GM21515 (cell line): ENCODE data around the gene ZCCHC8.
A peak's percentile ranks its signal among the peaks of the same experiment; 100 is the strongest.
"Not testable (repeated sequence)": the region's sequence is repeated elsewhere in the genome, so short reads cannot be mapped to it uniquely, and the experiment has no call there.

Source experiments
- ATAC-seq: cut with Tn5 transposase; IDR thresholded peaks from one replicate; pipeline ENCODE4 v1.9.1; 2021; ENCODE audit not compliant: unreplicated experiment

The ZCCHC8 gene

DNA sequence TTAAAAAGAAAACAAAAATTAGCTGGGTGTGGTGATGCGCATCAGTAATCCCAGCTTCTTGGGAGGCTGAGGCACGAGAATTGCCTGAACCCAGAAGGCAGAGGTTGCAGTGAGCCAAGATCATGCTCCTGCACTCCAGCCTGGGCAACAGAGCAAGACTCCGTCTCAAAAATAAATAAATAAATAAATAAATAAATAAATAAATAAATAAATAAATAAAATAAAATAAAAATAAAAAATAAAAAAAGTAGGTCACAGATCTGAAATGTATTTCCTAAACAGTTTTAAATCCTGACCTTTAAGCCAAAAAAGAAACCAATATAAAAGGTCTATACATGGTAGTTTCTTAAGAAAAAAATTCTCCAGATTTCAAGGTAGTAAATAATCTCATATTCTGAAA lies 12.3 kb upstream of the ZCCHC8 start:
- not testable (repeated sequence) for ATAC-seq

- no peak for ATAC-seq
Observed at GRCh38 chr12:122508163-122508562, 7.4 kb upstream of the ZCCHC8 start.

GRCh38 chr12:122506393-122506938 lies 5.7 kb upstream of the ZCCHC8 start:
- ATAC-seq, result no peak

DNA sequence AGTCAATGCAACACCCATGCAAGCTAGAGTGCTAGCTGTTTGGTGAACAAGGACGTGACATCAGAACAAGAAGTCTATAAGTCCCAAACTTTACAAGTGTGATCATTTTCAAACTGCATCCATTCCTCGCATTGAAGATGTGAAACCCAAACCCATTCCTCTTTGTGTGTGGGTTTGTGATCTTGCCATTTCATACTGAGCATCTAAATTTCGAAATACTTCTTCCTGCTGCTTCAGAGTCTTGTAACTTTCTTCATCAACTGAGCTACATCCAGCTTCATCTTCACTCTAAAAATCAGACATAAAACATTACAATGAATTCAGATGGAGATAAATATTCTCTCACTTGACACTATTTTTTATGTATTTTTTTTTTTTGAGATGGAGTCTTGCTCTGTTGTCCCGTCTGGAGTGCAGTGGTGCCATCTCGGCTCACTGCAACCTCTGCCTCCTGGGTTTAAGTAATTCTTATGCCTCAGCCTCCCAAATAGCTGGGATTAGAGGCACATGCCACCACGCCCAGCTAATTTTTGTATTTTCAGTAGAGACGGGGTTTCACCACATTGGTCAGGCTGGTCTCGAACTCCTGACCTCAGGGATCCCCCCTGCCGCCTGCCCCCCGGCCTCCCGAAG lies 4.8 kb upstream of the ZCCHC8 start:
- no peak for ATAC-seq

DNA sequence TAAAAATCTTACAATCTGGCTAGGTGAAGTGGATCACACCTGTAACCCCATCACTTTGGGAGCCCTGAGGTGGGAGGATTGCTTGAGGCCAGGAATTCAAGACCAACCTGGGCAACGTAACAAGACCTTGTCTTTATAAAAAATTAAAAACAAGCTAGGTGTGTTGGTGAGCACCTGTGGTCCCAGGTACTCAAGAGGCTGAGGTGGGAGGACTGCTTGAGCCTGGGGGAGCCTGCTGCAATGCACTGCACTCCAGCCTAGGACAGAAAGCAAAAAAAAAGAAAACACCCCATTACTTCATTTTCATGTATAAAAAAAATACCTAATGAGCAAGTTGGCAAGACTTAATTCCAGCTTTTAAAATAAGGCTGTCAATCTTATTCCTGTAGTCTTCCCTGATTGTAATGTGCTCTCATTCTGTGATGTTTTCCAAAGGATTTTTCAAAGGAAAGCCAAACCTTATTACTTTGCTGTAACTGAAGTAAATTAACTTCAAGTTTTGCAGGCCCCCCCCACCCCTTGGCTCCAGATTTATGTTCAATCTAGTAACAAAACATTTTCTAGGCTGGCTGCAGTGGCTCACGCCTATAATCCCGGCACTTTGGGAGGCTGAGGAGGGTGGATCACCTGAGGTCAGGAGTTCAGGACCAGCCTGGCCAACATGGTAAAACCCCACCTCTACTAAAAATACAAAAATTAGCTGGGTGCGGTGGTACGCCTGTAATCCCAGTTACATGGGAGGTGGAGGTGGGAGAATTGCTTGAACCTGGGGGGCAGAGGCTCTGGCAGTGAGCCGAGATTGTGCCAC lies 3.3 kb upstream of the ZCCHC8 start:
- no peak for ATAC-seq

GRCh38 chr12:122503147-122503751 lies 2.5 kb upstream of the ZCCHC8 start:
- no peak for ATAC-seq

DNA sequence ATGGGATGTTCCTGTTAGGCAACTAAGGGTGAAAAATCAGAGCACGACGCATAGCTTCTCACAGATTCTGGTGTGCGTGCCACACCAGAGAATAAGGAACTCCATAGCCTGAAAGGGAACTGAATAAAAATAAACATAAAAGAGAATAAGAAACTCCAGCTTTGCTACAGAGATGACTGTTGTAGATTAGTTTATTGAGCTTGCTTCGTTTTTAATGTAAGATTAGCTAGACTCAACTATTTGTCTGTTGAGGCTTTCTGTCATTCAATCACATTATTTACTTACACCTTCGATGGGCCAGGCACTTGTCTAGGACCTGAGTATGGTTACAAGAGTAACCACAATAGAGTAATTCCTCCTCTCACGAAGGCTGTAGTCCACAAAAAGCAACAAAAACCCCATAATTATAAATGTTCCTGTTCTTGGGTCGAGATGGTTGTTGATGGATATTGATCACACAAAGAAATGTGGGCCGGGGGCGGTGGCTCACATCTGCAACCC lies 807 bp upstream of the ZCCHC8 start:
- ATAC-seq, result no peak

GRCh38 chr12:122499991-122500684 lies 594 bp downstream of the ZCCHC8 start:
- ATAC-seq, result peak; percentile 22

DNA sequence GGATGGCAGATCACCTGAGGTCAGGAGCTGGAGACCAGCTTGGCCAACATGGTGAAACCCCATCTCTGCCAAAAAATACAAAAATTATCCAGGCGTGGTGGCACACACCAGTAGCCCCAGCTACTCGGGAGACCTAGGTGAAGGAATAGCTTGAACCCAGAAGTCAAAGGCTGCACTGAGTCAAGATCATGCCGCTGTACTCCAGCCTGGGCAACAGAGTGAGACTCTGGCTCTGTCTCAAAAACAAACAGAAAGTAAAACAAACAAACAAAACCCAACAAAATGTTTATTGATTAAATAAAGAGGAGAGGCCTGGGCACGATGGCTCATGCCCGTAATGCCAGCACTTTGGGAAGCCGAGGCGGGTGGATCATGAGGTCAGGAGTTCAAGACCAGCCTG lies 5.5 kb downstream of the ZCCHC8 start:
- ATAC-seq, result no peak

GRCh38 chr12:122493222-122493621 lies 7.5 kb downstream of the ZCCHC8 start:
- not testable (repeated sequence) for ATAC-seq

DNA sequence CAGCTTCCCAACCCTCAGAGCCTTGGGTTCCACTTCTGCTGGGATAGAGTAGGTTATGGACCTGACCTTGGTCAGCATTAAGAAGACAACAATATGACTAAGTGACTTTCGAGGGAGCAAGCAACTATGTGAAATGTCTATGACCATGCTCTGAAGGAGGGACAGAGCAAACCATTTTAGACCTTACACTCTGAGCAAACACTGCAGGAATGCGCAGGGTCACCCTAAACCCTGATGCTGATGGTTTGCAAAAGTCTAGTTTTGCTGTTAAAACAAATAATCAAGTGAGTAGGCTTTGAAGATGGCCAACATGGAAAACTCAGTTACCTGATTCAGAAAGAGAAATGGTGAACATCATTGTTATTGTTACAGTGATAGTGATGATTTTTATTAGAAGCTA lies 8.7 kb downstream of the ZCCHC8 start:
- ATAC-seq, result no peak

DNA sequence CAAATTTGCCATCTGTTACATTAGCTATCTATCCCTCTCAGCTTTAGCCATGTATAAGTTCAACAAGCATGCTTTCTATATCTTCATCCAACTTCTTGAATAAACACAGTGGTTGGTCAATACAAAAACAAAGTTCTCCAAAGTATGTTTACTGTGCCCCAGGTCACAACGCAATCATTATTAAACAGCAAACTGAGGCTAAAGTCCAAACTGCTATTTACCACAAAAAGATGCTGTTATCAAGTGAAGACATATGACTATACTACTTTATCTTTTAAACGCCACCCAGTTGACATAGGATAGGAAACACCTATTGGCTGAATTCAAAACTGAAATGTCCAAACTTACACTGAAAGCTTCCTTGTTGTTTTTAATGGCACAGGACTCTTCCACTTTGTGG lies 11.7 kb downstream of the ZCCHC8 start:
- no peak for ATAC-seq

DNA sequence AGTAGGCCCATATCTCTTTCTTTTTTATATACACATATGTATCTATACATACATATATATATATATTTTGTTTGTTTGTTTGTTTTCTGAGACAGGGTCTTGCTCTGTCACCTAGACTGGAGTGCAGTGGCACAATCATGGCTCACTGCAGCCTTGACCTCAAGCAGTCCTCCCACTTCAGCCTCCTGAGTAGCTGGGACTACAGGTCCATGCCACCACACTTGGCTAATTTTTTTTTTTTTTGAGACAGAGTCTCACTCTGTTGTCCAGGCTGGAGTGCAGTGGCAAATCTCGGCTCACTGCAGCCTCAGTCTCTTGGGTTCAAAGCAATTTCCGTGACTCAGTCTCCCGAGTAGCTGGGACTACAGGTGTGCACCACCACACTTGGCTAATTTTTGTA lies 12.9 kb downstream of the ZCCHC8 start:
- not testable (repeated sequence) for ATAC-seq

DNA sequence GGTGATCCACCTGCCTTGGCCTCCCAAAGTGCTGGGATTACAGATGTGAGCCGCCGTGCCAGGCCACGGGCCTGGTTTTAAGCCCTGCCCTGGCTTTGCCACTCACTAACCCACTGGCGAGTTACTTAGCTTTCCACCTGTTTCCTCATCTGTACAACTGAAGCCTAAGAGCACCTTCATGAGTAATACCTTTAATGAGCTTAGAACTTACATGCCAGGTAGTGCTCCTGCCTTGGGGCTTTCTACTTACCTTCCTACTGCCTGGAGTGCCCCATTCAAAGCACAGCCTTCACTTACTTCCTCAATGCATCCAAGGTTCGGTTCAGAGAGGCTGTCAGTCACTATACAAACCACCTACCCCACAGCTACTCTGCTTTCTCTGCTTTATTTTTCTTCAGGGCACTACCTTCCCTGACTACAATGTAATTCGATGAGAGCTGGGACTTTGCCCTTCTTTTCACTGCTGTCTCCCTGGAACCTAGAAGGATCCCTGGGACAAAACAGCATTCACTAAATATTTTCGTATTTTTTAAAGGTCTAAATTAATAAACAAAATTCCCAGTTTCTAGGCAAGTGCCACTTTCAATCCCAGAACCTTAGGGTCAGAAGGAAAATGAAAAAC lies 13.8 kb downstream of the ZCCHC8 start:
- ATAC-seq, result no peak

DNA sequence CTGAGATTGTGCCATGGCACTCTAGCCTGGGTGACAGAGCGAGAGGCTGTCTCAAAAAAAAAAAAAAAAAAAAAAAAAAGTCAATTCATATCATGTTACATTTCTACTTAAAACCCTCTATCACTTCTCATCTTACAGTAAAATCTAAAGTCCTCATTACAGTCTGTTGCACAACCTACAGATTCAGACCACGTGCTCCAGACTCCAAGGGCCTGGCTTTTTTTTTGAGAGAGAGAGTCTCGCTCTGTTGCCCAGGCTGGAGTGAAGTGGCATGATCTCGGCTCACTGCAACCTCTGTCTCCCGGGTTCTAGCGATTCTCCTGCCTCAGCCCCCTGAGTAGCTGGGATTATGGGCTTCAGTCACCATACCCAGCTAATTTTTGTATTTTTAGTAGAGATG lies 14.4 kb downstream of the ZCCHC8 start:
- not testable (repeated sequence) for ATAC-seq

DNA sequence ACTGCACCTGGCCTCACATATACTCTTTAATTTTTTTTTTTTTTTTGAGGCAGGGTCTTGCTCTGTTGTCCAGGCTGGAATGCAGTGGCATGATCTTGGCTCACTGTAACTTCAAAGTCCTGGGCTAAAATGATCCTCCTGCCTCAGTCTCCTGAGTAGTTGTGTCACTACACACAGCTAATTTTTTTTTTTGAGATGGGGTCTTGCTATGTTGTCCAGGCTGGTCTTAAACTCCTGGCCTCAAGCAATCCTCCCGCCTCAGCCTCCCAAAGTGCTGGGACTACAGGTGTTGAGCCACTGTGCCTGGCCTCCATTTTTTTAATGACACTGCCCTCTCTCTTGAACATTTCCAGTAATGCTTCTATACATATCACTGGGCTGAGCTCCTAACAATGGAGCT lies 16.3 kb downstream of the ZCCHC8 start:
- ATAC-seq, result not testable (repeated sequence)

DNA sequence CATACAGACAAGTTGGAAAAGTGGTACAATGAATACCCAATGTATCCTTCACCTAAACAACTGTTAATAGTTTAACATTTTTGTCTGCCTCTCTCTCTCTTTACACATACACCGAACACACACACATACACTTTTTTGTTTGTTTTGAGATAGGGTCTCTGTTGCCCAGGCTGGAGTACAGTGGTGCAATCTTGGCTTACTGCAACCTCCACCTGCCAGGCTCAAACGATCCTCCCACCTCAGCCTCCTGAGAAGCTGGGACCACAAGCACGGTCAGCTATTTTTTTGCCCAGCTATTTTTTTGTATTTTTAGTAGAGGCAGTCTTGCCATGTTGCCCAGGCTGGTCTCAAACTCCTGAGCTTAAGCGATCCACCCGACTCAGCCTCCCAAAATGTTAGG lies 16.8 kb downstream of the ZCCHC8 start:
- ATAC-seq, result no peak

- ATAC-seq, result no peak
Observed at GRCh38 chr12:122481861-122482260, 18.9 kb downstream of the ZCCHC8 start.

DNA sequence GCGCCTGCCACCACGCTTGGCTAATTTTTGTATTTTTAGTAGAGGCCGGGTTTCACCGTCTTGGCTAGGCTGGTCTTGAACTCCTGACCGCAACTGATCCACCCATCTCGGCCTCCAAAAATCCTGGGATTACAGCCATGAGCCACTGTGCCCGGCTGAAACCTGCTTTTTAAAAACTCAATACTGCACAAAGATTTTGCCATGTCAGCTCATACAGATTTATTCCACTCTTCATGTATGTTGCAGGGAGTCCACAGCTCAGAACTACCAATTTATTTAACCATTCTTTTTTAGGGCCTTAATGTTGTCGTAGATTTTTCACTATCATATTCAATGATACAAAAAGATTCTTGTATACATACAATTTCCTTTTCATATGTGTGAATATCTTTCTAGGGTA lies 20.0 kb downstream of the ZCCHC8 start:
- ATAC-seq, result no peak

GRCh38 chr12:122474324-122474716 lies 26.4 kb downstream of the ZCCHC8 start:
- no peak for ATAC-seq
